GM12878 (cell line): Measurements from ENCODE around the gene SIGLEC6.

Experiments used
- ATF3 ChIP-seq: IDR thresholded peaks from 2 replicates; pipeline ENCODE4 v1.6.1; 2011; ENCODE audit warnings: low read depth, mild to moderate bottlenecking, low read length, moderate library complexity, borderline replicate concordance; ENCODE audit errors: extremely low read depth
- CHD2 ChIP-seq: IDR thresholded peaks from 2 replicates; pipeline ENCODE4 v1.6.1; 2011; ENCODE audit warnings: low read depth, low read length, improper control_type of control experiment, borderline replicate concordance
- EGR1 ChIP-seq, 2 experiments: IDR thresholded peaks; 1 replicate in 1 of 2; 2 replicates in 1 of 2; pipeline ENCODE4 v1.6.1; 2011 to 2012; ENCODE audit warnings: low read depth in 2 of 2, low read length in 2 of 2, borderline replicate concordance in 1 of 2, mild to moderate bottlenecking in 1 of 2, moderate library complexity in 1 of 2
- EP300 ChIP-seq, 2 experiments: fragments of 150-350 bp in 1 of 2; IDR thresholded peaks; 2 replicates each; pipeline ENCODE4 v1.6.1; 2011 to 2012; ENCODE audit warnings: low read depth in 2 of 2, low read length in 2 of 2, borderline replicate concordance in 1 of 2, improper control_type of control experiment in 1 of 2, inconsistent platforms in 1 of 2; ENCODE audit not compliant: control insufficient read depth in 1 of 2
- EZH2 ChIP-seq: IDR thresholded peaks from 2 replicates; pipeline ENCODE4 v1.6.1; 2012; ENCODE audit warnings: low read depth, mild to moderate bottlenecking, control low read depth, inconsistent platforms, low read length, borderline replicate concordance; ENCODE audit not compliant: control insufficient read depth
- MYC ChIP-seq: IDR thresholded peaks from 2 replicates; pipeline ENCODE4 v1.6.1; 2011; ENCODE audit warnings: mild to moderate bottlenecking, low read length, moderate library complexity, inconsistent platforms; ENCODE audit not compliant: insufficient read depth, insufficient replicate concordance, insufficient read length, severe bottlenecking
- NR2C1 ChIP-seq: fragments of 450-650 bp; IDR thresholded peaks from 2 replicates; pipeline ENCODE4 v1.6.1; 2017; ENCODE audit warnings: antibody characterized with exemption, mild to moderate bottlenecking, moderate library complexity
- POLR2A ChIP-seq: IDR thresholded peaks from 2 replicates; pipeline ENCODE4 v1.6.1; 2011; ENCODE audit warnings: low read depth, mild to moderate bottlenecking, low read length
- POLR2AphosphoS2 ChIP-seq: IDR thresholded peaks from 2 replicates; pipeline ENCODE4 v1.6.1; 2011; ENCODE audit warnings: low read depth, mild to moderate bottlenecking, low read length, improper control_type of control experiment, moderate library complexity
- POLR2AphosphoS5 ChIP-seq: IDR thresholded peaks from 2 replicates; pipeline ENCODE4 v1.6.1; 2011; ENCODE audit warnings: mild to moderate bottlenecking, low read length, inconsistent platforms
- SMC3 ChIP-seq: IDR thresholded peaks from 2 replicates; pipeline ENCODE4 v1.6.1; 2011; ENCODE audit warnings: low read length, improper control_type of control experiment, borderline replicate concordance
- TF ChIP-seq, protein P1 (sequence below): IDR thresholded peaks from 2 replicates; pipeline ENCODE4 v1.6.1; 2011; ENCODE audit warnings: mild to moderate bottlenecking, low read depth, low read length, moderate library complexity; ENCODE audit not compliant: insufficient replicate concordance

- no peak for TF ChIP-seq EP300 (IDR thresholded peaks at IDR 0.05; ENCODE audit: borderline replicate concordance in 1 of 2, control insufficient read depth in 1 of 2, low read depth in 2 of 2, low read length in 2 of 2)
- TF ChIP-seq, protein P1, sequence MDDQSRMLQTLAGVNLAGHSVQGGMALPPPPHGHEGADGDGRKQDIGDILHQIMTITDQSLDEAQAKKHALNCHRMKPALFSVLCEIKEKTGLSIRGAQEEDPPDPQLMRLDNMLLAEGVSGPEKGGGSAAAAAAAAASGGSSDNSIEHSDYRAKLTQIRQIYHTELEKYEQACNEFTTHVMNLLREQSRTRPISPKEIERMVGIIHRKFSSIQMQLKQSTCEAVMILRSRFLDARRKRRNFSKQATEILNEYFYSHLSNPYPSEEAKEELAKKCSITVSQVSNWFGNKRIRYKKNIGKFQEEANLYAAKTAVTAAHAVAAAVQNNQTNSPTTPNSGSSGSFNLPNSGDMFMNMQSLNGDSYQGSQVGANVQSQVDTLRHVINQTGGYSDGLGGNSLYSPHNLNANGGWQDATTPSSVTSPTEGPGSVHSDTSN, result no peak
- TF ChIP-seq ATF3, result no peak
- no peak for TF ChIP-seq EGR1 (IDR thresholded peaks at IDR 0.05; ENCODE audit: borderline replicate concordance in 1 of 2, low read depth in 2 of 2, low read length in 2 of 2)
- no peak for TF ChIP-seq MYC
- no peak for TF ChIP-seq EZH2
- no peak for TF ChIP-seq POLR2AphosphoS2
- TF ChIP-seq SMC3, result peak; percentile 98
- TF ChIP-seq CHD2, result no peak
- TF ChIP-seq POLR2A, result no peak
- TF ChIP-seq NR2C1, result no peak
- no peak for TF ChIP-seq POLR2AphosphoS5
Observed at GRCh38 chr19:51473009-51473707, 58.3 kb downstream of the SIGLEC6 start.
